SK-N-MC (cell line): ENCODE results near the gene RPP21.

Experiments used
- DNase-seq: peaks from one replicate; pipeline ENCODE4 v3.0.0-alpha.2; 2011; ENCODE audit warnings: low read depth, low spot score
- H3K27ac ChIP-seq: fragments of 200-600 bp; sonication (generic); 2 replicates; pipeline ENCODE4 v1.5.1; 2016; ENCODE audit warnings: mixed run types
- H3K36me3 ChIP-seq: fragments of 200-600 bp; sonication (generic); 2 replicates; pipeline ENCODE4 v1.6.1; 2017; ENCODE audit warnings: antibody characterized with exemption, low read length, mixed read lengths; ENCODE audit not compliant: insufficient read depth
- H3K4me3 ChIP-seq: fragments of 200-600 bp; sonication (generic); 2 replicates; pipeline ENCODE4 v1.5.1; 2016
- H3K9ac ChIP-seq: fragments of 200-600 bp; sonication (generic); 2 replicates; pipeline ENCODE4 v1.8.0; 2017; ENCODE audit warnings: mixed run types, mixed read lengths; ENCODE audit not compliant: insufficient read length
- H3K9me3 ChIP-seq: fragments of 200-600 bp; sonication (generic); 2 replicates; pipeline ENCODE4 v1.6.1; 2017; ENCODE audit warnings: low read depth, mild to moderate bottlenecking, antibody characterized with exemption, low read length, moderate library complexity, mixed read lengths
- EZH2 ChIP-seq: fragments of 200-600 bp; sonication (generic); IDR thresholded peaks from one replicate; pipeline ENCODE4 v1.6.1; 2017; ENCODE audit warnings: antibody characterized with exemption
- FOXP2 ChIP-seq: optimal IDR thresholded peaks from 2 replicates; pipeline ENCODE3; 2011; ENCODE audit warnings: mild to moderate bottlenecking, moderate library complexity; ENCODE audit not compliant: insufficient read depth; ENCODE audit errors: extremely low read length, control extremely low read depth
- POLR2AphosphoS5 ChIP-seq: IDR thresholded peaks from 2 replicates; pipeline ENCODE4 v1.6.1; 2012; ENCODE audit warnings: mild to moderate bottlenecking, low read depth, low read length, borderline replicate concordance

RPP21 gene

DNA sequence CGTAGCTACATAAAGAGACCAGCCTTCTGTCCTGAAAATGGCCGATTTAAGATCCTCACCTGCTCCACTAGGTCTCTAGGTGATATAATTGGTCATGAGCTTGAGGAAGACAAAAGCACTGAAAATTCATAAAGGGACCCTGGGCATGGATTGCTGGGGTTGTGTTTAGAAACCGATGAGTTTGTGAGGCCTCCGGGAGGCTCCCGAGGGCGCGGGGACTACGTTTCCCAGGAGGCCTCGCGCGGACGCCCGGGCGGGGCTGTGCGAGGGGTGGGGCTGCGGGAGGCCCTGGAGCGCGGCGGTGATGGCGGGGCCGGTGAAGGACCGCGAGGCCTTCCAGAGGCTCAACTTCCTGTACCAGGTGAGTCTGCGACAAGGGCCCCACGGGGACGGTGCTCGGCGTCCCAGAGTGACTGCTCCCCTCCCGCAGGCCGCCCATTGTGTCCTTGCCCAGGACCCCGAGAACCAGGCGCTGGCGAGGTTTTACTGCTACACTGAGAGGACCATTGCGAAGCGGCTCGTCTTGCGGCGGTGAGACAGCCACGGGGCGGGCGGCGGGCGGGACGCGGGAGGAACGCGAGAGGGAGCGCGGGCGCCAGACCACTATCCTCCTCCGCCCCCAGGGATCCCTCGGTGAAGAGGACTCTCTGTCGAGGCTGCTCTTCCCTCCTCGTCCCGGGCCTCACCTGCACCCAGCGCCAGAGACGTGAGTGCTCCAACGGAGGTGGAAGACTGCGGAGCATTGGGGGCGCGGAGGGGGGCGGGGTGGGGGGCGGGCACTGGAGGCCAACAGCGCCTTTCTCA lies at the start of gene RPP21:
Gene RPP21 (plus strand): TSS at position 289 of the 804 bp plus-strand sequence. CDS start 16 bp downstream, at position 305.
- DNase-seq = no peak
- Histone ChIP-seq H3K9me3 (no peaks in the 10 kb centered on the region), H3K9ac (peak within 1 kb of the TSS; percentile 79), H3K4me3 (peak within 1 kb of the TSS; percentile 95), H3K27ac (no peak within 1 kb of the TSS), H3K36me3 (peaks cover 23% of the 10 kb centered on the region; the same call in 1 of the 2 replicates)
- TF ChIP-seq POLR2AphosphoS5 = peak; percentile 87; the same call in 1 of the 2 replicates
- TF ChIP-seq FOXP2 = peak; percentile 59
- TF ChIP-seq EZH2 = no peak

DNA sequence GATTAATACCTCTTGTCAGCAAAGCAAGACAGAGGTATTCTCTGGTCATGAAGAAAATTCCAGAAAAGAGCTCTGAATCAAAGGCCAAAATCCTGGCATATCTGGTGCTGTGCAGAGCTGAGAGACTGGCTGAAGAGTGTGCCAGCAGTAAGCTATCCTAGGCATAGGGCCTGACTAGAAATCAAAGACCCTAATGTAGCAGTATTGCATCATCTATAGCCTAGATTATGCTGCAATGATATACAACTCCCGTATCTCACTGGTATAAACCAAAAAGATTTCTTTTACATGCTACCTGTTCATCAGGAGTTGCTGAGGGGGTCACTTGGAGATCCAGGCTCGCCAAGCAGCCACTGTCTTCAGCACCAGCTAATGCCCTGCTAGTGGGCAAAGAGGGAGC lies 49.1 kb upstream of the RPP21 start:
- H3K9me3 ChIP-seq = 0 out of 2 replicates have a peak, but pooled peaks cover 2% of the 10 kb centered on the region
- peaks cover 58% of the 10 kb centered on the region for H3K36me3 ChIP-seq
- no peak overlapping the region for H3K9ac ChIP-seq
- no peak overlapping the region; the same call in 1 of the 2 replicates for H3K27ac ChIP-seq
- no peak for DNase-seq
- TF ChIP-seq FOXP2 (no peak), EZH2 (no peak), POLR2AphosphoS5 (no peak)
- H3K4me3 ChIP-seq = no peak overlapping the region

DNA sequence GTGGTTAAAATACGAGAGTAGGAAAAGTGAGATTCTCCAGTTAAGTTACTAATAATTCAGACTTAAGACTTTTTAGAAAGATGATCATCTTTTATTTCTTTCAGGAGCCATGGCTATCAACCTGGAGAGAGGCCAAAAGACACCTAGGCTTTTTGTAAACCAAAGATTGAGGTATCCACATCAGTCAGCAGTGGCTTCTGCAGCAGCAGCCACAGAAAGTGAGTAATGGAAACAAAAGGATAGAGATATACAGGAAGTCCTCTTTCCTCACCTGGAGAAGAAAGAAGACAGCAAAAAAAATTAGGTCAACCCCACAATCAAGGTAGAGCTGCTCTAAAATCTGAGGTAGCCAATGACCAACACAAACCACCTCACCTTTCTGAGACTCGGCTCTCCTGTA lies 41.0 kb upstream of the RPP21 start:
- peaks cover 74% of the 10 kb centered on the region for H3K36me3 ChIP-seq
- peaks cover 17% of the 10 kb centered on the region for H3K9me3 ChIP-seq
- TF ChIP-seq FOXP2 (no peak), EZH2 (no peak), POLR2AphosphoS5 (no peak)
- H3K4me3 ChIP-seq = no peak overlapping the region
- no peak overlapping the region for H3K27ac ChIP-seq
- DNase-seq = no peak
- H3K9ac ChIP-seq = no peak overlapping the region

DNA sequence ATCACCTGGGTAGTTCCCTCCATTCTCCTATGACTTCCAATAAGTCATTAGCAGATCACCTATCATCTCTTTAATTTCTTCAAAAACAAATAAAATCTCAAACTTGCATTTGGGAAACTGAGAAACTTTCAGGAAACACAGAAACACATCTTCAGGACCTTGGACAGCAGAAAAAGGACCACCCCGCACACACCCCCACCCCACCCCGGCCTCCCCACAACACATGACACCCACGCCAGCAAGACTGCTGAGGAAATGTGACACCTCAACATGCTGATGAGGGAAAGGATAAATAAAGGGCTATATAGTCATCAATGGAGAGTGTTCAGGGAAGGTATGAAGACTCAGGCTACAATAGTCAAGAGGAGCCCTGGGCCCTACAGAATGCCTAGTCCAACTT lies 33.9 kb upstream of the RPP21 start:
- peaks cover 82% of the 10 kb centered on the region for H3K36me3 ChIP-seq
- H3K4me3 ChIP-seq = no peak overlapping the region
- H3K9me3 ChIP-seq = no peaks in the 10 kb centered on the region
- TF ChIP-seq EZH2 = no peak
- TF ChIP-seq POLR2AphosphoS5 = no peak
- no peak for TF ChIP-seq FOXP2
- H3K27ac ChIP-seq = no peak overlapping the region
- H3K9ac ChIP-seq = no peak overlapping the region
- DNase-seq = no peak

DNA sequence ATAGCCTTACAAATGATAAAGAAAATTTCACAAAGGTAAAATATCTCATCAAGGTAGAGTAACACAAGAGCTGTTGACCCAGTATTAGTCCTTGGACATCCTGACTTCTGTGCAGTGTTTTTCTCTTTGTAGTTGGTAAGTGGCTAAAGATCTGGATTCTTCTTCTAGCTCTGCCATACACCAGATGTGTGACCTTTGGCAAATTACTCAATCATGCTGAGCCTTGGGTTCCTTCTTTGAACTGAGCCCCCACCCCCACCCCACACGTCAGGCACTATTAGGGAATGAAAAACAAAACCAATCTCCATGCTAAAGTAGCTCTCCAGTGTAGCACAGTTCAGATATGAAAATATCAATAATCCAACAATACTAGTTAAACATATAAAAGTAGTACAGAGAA lies 33.3 kb upstream of the RPP21 start:
- Histone ChIP-seq H3K36me3 (peaks cover 82% of the 10 kb centered on the region), H3K27ac (no peak overlapping the region), H3K9ac (no peak overlapping the region), H3K9me3 (no peaks in the 10 kb centered on the region), H3K4me3 (no peak overlapping the region)
- TF ChIP-seq EZH2 (no peak), POLR2AphosphoS5 (no peak), FOXP2 (no peak)
- no peak for DNase-seq

DNA sequence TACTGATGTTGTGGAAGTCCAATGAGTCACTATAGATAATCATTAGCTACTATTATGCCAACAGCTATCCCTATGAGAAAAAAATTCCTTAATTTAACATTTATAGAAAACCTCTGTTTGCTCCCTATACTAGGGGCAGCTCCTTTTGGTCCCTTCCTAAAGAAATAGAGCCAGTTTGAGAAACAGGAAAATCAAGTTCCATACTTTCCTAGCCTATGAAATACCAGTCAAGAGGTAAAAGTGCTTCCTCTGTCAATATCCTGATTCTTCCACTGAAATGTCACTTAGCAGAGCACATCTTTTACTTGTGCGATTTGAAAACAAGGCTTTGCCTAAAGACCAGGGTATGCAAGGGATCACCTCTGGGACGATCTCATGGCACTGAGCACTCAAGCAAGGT lies 32.7 kb upstream of the RPP21 start:
- Histone ChIP-seq H3K36me3 (peaks cover 81% of the 10 kb centered on the region), H3K4me3 (no peak overlapping the region), H3K9ac (no peak overlapping the region), H3K27ac (no peak overlapping the region), H3K9me3 (no peaks in the 10 kb centered on the region)
- TF ChIP-seq EZH2 (no peak), FOXP2 (no peak), POLR2AphosphoS5 (no peak)
- DNase-seq = no peak

DNA sequence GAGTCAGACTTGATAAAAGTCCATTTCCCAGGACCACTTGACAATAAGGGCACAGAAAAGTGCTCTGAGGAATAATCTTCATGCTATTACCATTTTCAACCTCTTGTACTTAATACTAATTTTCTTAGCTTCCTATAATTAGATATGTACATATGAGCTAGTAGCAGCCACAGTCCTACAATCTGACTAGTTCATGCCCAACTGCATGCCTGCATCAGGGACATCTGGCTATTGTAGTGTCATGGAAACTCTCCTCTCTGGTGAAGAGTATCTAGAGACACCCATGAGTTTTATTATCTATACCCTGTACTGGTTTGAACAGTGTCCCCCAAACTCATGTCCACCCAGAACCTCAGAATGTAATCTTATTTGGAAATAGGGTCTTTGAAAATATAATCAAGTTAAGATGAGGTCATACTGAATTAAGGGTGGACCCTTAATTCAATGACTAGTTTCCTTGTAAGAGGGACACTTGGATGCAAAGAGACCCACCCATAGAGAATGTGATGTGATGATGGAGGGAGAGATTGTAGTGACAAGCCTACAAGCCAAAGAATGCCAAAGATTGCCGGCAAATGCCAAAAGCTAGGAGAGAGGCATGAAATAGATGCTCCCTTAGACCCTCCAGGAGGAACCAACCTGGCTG lies 32.2 kb upstream of the RPP21 start:
- no peak overlapping the region for H3K9ac ChIP-seq
- no peak for DNase-seq
- no peak overlapping the region for H3K27ac ChIP-seq
- H3K9me3 ChIP-seq = no peaks in the 10 kb centered on the region
- TF ChIP-seq FOXP2 (no peak), EZH2 (no peak), POLR2AphosphoS5 (no peak)
- H3K4me3 ChIP-seq = no peak overlapping the region
- H3K36me3 ChIP-seq = peaks cover 77% of the 10 kb centered on the region

DNA sequence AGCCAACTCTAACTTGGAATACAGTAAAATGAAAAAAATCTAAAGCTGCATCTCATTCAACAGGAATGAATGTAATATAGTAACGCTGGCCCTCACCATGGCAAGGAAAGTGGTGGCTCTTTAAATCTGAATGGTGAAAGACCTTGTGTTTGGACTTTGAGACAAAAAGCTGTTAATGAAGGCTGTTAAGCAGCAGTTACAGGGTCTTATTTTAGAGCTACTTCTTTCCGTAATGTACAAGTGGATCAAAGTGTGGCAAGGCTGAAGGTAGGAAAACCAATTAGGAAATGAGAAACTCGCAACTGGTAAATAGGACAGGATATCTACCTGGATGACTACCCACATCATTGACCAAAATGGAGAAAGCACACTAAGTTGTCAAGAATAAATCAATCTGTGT lies 29.8 kb upstream of the RPP21 start:
- Histone ChIP-seq H3K27ac (no peak overlapping the region), H3K9ac (no peak overlapping the region), H3K36me3 (peaks cover 70% of the 10 kb centered on the region), H3K4me3 (no peak overlapping the region), H3K9me3 (no peaks in the 10 kb centered on the region)
- DNase-seq = no peak
- no peak for TF ChIP-seq EZH2
- TF ChIP-seq FOXP2 = no peak
- no peak for TF ChIP-seq POLR2AphosphoS5

DNA sequence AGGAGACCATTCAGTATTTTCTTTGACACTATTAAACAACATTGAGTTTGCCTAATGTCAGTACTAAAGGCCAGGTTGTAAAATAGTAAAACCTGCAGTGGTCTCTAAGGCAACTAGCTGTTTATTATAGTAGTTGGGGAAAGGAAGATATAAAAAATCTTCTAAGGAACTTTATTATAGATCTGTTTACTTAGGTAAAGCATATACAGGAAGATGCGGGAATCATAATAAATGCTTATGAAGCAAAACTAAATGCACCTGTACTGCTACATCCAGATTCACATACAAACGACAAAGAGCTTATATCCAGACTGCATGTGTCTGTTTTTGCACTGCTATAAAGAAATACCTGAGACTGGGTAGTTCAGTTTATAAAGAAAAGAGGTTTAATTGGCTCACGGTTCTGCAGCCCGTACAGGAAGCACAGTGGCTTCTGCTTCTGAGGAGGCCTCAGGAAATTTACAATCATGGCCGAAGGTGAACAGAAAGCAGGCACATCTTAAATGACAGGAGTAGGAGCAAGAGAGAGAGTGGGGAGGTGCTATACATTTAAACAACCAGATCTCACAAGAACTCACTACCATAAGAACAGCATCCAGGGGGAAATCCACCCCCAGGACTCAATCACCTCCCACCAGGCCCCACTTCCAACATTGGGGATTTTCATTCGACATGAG lies 26.9 kb upstream of the RPP21 start:
- peaks cover 61% of the 10 kb centered on the region for H3K36me3 ChIP-seq

More for the DNA sequence above, 26.9 kb upstream of the RPP21 start:
- Histone ChIP-seq H3K9me3 (no peaks in the 10 kb centered on the region), H3K27ac (no peak overlapping the region), H3K9ac (no peak overlapping the region), H3K4me3 (no peak overlapping the region)
- no peak for DNase-seq
- TF ChIP-seq FOXP2 (no peak), POLR2AphosphoS5 (no peak), EZH2 (no peak)
